ENCODE results near the gene COL20A1.

Gene COL20A1

DNA sequence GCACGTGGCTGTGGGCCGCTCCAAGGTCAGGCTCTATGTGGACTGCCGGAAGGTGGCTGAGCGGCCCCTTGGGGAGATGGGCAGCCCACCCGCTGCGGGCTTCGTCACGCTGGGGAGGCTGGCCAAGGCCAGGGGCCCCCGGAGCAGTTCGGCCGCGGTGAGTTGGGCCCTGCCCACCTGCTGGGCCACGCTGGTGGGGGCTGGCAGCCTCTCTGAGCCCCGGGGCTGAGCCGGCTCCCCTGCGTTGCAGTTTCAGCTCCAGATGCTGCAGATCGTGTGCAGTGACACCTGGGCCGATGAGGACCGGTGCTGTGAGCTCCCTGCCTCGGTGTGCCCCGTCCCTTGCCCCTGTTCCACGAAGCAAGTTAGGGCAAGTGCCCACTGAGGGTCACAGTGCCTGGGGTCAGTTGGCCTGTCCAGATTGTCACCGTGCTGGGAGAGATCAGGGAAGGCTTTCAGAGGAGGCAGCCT lies 27.1 kb downstream of the COL20A1 start:
- H3K4me3 ChIP-seq (replicated peaks; ENCODE audit: low read depth, low read length), result no peak overlapping the region
- no peak for DNase-seq (ENCODE audit: extremely low read depth, low read depth)
- TF ChIP-seq, protein P1, sequence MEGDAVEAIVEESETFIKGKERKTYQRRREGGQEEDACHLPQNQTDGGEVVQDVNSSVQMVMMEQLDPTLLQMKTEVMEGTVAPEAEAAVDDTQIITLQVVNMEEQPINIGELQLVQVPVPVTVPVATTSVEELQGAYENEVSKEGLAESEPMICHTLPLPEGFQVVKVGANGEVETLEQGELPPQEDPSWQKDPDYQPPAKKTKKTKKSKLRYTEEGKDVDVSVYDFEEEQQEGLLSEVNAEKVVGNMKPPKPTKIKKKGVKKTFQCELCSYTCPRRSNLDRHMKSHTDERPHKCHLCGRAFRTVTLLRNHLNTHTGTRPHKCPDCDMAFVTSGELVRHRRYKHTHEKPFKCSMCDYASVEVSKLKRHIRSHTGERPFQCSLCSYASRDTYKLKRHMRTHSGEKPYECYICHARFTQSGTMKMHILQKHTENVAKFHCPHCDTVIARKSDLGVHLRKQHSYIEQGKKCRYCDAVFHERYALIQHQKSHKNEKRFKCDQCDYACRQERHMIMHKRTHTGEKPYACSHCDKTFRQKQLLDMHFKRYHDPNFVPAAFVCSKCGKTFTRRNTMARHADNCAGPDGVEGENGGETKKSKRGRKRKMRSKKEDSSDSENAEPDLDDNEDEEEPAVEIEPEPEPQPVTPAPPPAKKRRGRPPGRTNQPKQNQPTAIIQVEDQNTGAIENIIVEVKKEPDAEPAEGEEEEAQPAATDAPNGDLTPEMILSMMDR (IDR thresholded peaks at IDR 0.05; ENCODE audit: low read depth, low read length, missing control alignments), result no peak

DNA sequence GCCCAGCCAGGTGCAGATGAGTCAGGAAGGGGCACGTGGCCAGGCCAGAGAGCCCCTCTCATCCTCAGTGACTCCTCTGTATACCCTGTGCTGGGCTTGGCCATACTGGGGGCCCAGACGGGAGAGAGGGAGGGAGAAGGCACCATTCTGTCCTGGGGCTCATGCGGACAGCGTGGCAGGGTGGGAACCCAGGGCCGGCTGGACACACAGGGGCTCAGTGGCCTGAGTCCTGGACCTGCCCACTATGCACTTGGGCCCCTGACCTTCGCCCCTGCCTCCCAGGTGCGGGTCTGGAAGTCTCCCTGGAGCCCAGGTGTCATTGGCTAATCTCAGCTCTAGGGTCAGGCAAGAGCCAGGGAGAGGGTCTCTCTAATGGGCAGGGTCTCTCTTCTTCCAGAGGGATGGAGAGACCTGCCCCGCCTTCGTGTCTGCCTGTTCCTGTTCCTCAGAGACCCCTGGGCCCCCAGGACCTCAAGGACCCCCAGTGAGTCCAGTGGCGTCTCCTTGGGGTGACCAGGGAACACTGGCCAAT lies 27.7 kb downstream of the COL20A1 start:
- H3K4me3 ChIP-seq (replicated peaks; ENCODE audit: low read depth, low read length), result no peak overlapping the region
- no peak for DNase-seq (ENCODE audit: extremely low read depth, low read depth)
- TF ChIP-seq, protein P1 (IDR thresholded peaks at IDR 0.05; ENCODE audit: low read depth, low read length, missing control alignments), result no peak

DNA sequence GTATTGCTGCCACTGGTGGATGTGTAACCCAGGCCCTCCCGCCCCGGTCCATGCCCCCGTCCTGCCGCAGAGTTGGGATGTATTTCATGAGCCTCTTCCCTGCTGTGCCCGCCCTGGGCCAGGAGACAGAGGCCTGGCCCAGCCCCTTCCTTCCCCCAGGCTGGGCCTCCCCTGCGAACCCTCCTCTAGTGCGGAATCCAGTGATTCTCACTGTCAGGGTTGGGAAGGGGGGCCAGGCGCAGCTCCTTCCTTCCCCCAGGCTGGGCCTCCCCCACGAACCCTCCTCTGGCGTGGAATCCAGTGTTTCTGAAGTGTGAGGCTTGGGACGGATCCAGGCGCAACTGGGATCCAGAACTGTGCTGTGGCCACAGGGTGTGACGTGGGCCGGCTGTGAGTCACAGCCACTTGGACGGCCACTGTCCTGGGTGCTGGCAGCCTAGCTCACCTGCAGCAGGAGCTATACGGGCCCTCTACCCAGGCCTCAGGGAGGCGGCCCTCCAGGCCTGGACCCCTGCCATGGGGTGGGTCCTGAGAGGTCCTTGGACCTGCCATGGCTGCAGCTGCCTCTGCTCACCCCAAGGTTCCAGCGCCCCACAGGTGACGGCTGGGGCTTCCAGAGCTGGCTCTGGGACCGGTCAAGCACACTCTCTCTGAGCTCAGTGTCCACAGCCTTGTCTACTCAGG lies 28.3 kb downstream of the COL20A1 start:
- DNase-seq (ENCODE audit: extremely low read depth, low read depth), result no peak
- H3K4me3 ChIP-seq (replicated peaks; ENCODE audit: low read depth, low read length), result no peak overlapping the region
- TF ChIP-seq, protein P1 (IDR thresholded peaks at IDR 0.05; ENCODE audit: low read depth, low read length, missing control alignments), result no peak

DNA sequence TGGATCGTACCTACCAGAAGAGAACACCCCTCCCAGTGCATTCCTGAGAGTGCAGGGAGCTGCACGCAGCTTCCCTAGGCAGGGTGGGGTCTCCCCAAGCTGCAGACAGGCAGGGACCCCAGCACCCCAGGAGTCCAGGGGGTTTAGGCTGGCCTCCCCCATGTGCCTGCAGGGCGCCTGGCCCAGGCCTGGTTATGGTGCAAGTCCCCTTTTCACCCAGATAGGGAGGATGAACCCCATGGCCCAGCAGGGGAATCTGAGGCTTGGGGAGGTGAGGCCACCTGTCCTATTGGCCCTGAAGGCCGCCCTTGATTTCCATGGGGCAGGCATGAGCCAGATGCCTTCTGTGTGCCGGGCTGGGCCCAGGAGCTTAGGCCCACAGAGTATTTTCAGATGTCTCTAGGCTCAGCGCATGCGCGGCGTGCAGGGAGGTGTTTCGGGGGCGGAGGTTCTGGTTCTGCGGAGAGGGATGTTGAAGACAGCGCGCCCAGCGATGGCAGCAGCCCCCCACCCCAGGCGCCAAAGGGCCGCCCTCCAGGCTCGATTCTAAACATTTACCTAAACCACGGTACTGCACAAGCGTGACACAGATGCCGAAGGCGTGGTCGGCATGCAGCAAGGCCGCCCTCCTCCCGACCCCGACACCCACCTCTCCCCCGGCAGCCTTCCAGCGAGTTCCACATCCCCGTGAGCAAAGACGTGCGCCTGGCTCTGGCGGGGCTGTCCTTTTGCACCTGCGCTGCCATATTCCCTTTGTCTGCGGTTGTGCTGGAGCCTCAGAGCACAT lies 29.4 kb downstream of the COL20A1 start:
- TF ChIP-seq, protein P1 (IDR thresholded peaks at IDR 0.05; ENCODE audit: low read depth, low read length, missing control alignments), result no peak
- H3K4me3 ChIP-seq (replicated peaks; ENCODE audit: low read depth, low read length), result no peak overlapping the region
- no peak for DNase-seq (ENCODE audit: extremely low read depth, low read depth)

DNA sequence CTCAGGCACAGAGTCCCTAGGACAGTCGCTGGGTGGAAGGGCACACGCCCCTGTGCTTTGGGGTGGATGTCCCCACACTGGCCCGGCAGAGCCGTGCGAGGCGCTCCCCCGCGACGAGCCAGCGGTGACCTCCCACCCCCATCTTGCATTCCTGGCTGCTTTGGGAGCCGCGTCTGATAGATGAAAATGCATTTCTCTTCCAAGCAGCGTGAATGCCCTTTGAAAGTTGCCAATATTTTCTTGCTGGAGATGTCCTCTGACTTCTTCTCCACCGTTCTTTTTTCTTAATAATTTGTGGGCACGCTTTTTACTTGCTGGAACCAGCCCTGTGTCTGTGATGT lies 29.9 kb downstream of the COL20A1 start:
- TF ChIP-seq, protein P1 (IDR thresholded peaks at IDR 0.05; ENCODE audit: low read depth, low read length, missing control alignments), result no peak
- no peak overlapping the region for H3K4me3 ChIP-seq (replicated peaks; ENCODE audit: low read depth, low read length)

DNA sequence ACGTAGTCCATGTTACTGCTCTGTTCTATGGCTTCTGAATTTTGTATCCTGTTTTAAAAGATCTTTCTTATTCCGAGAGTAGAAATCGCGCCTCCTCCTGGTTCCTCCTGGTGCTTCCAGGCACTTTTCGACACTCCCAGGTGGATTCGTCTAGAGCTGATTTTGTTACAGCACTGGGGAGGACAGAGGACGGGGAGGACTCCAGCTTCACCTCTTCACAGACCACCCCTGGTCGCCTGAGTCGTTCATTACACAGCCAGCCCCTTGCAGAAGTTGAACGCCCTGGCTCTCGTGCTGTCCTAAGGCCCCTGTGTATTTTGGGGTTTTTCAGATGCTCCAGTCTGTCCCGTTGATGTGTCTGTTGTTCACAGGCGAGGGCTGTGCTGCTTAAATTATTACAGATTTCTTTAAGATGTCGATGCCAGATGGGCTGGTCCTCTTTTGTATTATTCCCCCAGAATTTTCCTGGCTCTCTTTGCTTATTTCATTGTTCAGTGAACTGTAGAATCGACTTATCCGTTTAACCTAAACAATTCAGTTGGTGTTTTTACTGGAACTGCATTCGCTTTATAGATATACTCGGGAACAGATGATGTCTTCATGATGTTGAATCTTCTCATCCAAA lies 30.5 kb downstream of the COL20A1 start:
- DNase-seq (ENCODE audit: extremely low read depth, low read depth), result no peak
- TF ChIP-seq, protein P1 (IDR thresholded peaks at IDR 0.05; ENCODE audit: low read depth, low read length, missing control alignments), result no peak
- H3K4me3 ChIP-seq (replicated peaks; ENCODE audit: low read depth, low read length), result no peak overlapping the region

More for the DNA sequence above, 29.9 kb downstream of the COL20A1 start:
- DNase-seq (ENCODE audit: extremely low read depth, low read depth), result no peak

All from HFF-Myc (cell line).